CD4-positive, CD25-positive, alpha-beta regulatory T cell (primary cell): ENCODE results near the gene CUL4B. TPM values are rescaled to one million over a fixed set of nuclear protein-coding genes. Genes with fewer than 3 reads are reported as not detected.

Experiments
- ATAC-seq, 2 donors: fragments of 150-1000 bp; cut with Tn5 transposase; one replicate each; pipeline ENCODE4 v1.10.0; 2021; ENCODE audit warnings: low read depth in 2 of 2, moderate number of reproducible peaks in 2 of 2, moderate library complexity in 1 of 2
- DNase-seq, 3 donors: peaks; one replicate each; pipeline versions ENCODE4 v3.0.0 to v3.0.0-alpha.2; 2012 to 2022; ENCODE audit warnings: mixed read lengths in 1 of 3
- H3K27ac ChIP-seq: one replicate; pipeline ENCODE4 v1.7.0; 2013; ENCODE audit warnings: mild to moderate bottlenecking, low read length; ENCODE audit not compliant: insufficient read depth, poor library complexity, severe bottlenecking
- H3K27me3 ChIP-seq: one replicate; pipeline ENCODE4 v1.7.0; 2013; ENCODE audit warnings: low read length; ENCODE audit not compliant: control insufficient read depth, insufficient read depth
- H3K36me3 ChIP-seq: one replicate; pipeline ENCODE4 v1.7.0; 2013; ENCODE audit warnings: mild to moderate bottlenecking, low read length, moderate library complexity; ENCODE audit not compliant: control insufficient read depth, insufficient read depth
- H3K4me1 ChIP-seq: 2 replicates; pipeline ENCODE4 v1.7.0; 2013; ENCODE audit warnings: mild to moderate bottlenecking, low read length; ENCODE audit not compliant: insufficient read depth, control insufficient read depth, poor library complexity, severe bottlenecking
- H3K4me3 ChIP-seq: one replicate; pipeline ENCODE4 v1.7.0; 2013; ENCODE audit warnings: low read depth, mild to moderate bottlenecking, low read length, moderate library complexity
- H3K9me3 ChIP-seq, 2 experiments: 1 replicate in 1 of 2; 2 replicates in 1 of 2; pipeline ENCODE4 v1.7.0; 2013; ENCODE audit warnings: low read length in 2 of 2, mild to moderate bottlenecking in 1 of 2, moderate library complexity in 1 of 2; ENCODE audit not compliant: control insufficient read depth in 2 of 2
- H3K27ac Mint-ChIP-seq, 3 donors: one replicate each; pipeline ENCODE4 v1.8.0; 2020 to 2022; ENCODE audit warnings: mild to moderate bottlenecking in 3 of 3, mixed read lengths in 3 of 3, moderate library complexity in 2 of 3
- H3K27me3 Mint-ChIP-seq: one replicate; pipeline ENCODE4 v1.8.0; 2022; ENCODE audit warnings: mild to moderate bottlenecking, mixed read lengths
- H3K36me3 Mint-ChIP-seq: one replicate; pipeline ENCODE4 v1.8.0; 2020; ENCODE audit warnings: mixed read lengths
- H3K4me1 Mint-ChIP-seq, 4 donors: one replicate each; pipeline ENCODE4 v1.8.0; 2020 to 2022; ENCODE audit warnings: mixed read lengths in 4 of 4, mild to moderate bottlenecking in 1 of 4
- H3K4me3 Mint-ChIP-seq, 4 donors: one replicate each; pipeline ENCODE4 v1.8.0; 2020 to 2022; ENCODE audit warnings: mild to moderate bottlenecking in 4 of 4, mixed read lengths in 4 of 4, moderate library complexity in 3 of 4
- H3K9me3 Mint-ChIP-seq, 7 donors: one replicate each; pipeline ENCODE4 v1.8.0; 2020 to 2022; ENCODE audit warnings: mixed read lengths in 7 of 7, mild to moderate bottlenecking in 3 of 7, moderate library complexity in 2 of 7
- polyA plus RNA-seq, 4 donors: library from polyadenylated mRNA; unstranded; fragments of 300-500 nt; fragmentation: Illumina TruSeq; gene quantifications; one replicate each; pipeline ENCODE4 v1.2.3, GENCODE V29; 2021
- total RNA-seq: library from RNA; stranded (reverse); gene quantifications from one replicate; pipeline ENCODE4 v1.2.3, GENCODE V29; 2022

Gene CUL4B
- total and polyA plus RNA-seq, 5 donors from 2014 or later = 25.7 to 39.4 (median 31.3) TPM

GRCh38 chrX:120568609-120569008 is 7.8 kb upstream of the CUL4B start:
- H3K27me3 Mint-ChIP-seq = no peaks in the 10 kb centered on the region
- H3K36me3 ChIP-seq = no peaks in the 10 kb centered on the region
- H3K27ac Mint-ChIP-seq = no peak overlapping the region
- no peak overlapping the region for H3K4me3 ChIP-seq
- no peak overlapping the region for H3K27ac ChIP-seq
- H3K4me3 Mint-ChIP-seq = no peak overlapping the region
- no peaks in the 10 kb centered on the region for H3K27me3 ChIP-seq
- peaks cover 0 to 1% (median 0%) of the 10 kb centered on the region in 7 donors for H3K9me3 Mint-ChIP-seq
- no peak for DNase-seq
- no peaks in the 10 kb centered on the region for H3K36me3 Mint-ChIP-seq
- peaks cover 5% of the 10 kb centered on the region for H3K4me1 ChIP-seq
- no peak for ATAC-seq
- peaks cover 0 to 12% (median 3%) of the 10 kb centered on the region in 4 donors for H3K4me1 Mint-ChIP-seq
- H3K9me3 ChIP-seq = no peaks in the 10 kb centered on the region

- DNase-seq (no peak), ATAC-seq (no peak)
- Mint-ChIP-seq H3K27ac (no peak overlapping the region), H3K4me1 (peaks cover 0 to 12% (median 3%) of the 10 kb centered on the region in 4 donors), H3K27me3 (no peaks in the 10 kb centered on the region), H3K9me3 (peaks cover 0 to 1% (median 0%) of the 10 kb centered on the region in 7 donors), H3K36me3 (no peaks in the 10 kb centered on the region), H3K4me3 (no peak overlapping the region)
- no peak overlapping the region for H3K27ac ChIP-seq
- no peak overlapping the region for H3K4me3 ChIP-seq
- no peaks in the 10 kb centered on the region for H3K36me3 ChIP-seq
- peaks cover 5% of the 10 kb centered on the region for H3K4me1 ChIP-seq
- no peaks in the 10 kb centered on the region for H3K27me3 ChIP-seq
- H3K9me3 ChIP-seq = no peaks in the 10 kb centered on the region
Observed at GRCh38 chrX:120568035-120568434, 7.3 kb upstream of the CUL4B start.

GRCh38 chrX:120566817-120567216 is 6.1 kb upstream of the CUL4B start:
- Mint-ChIP-seq H3K27me3 (no peaks in the 10 kb centered on the region), H3K9me3 (peaks cover 0 to 1% (median 0%) of the 10 kb centered on the region in 7 donors), H3K4me1 (peaks cover 0 to 17% (median 6%) of the 10 kb centered on the region in 4 donors), H3K36me3 (no peaks in the 10 kb centered on the region), H3K4me3 (no peak overlapping the region), H3K27ac (no peak overlapping the region)
- no peaks in the 10 kb centered on the region for H3K27me3 ChIP-seq
- H3K27ac ChIP-seq = no peak overlapping the region
- DNase-seq (no peak), ATAC-seq (no peak)
- H3K4me1 ChIP-seq = peaks cover 7% of the 10 kb centered on the region
- no peaks in the 10 kb centered on the region for H3K36me3 ChIP-seq
- H3K9me3 ChIP-seq = no peaks in the 10 kb centered on the region
- H3K4me3 ChIP-seq = no peak overlapping the region

DNA sequence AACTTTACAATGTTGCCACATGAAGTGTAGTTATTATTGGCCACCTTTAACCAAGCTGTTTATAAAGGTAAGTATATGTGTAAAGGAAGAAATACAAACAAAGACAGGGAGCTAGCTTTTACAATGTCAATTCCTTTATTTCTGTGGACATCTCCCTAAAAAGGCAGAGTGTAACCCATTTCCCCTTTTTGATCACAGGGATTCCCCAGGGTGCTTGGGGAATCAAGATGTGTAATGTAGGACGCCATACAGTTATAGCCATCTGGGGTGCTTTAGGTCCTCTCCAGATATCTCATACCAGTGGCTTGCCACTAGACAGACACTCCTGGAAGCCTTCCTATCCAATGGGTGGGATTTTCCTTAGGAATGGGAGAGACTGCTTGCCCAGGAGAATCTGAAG is 4.2 kb upstream of the CUL4B start:
- no peaks in the 10 kb centered on the region for H3K9me3 ChIP-seq
- ATAC-seq (no peak), DNase-seq (no peak)
- H3K36me3 ChIP-seq = no peaks in the 10 kb centered on the region
- H3K27ac ChIP-seq = no peak overlapping the region
- H3K4me3 ChIP-seq = no peak overlapping the region
- Mint-ChIP-seq H3K4me1 (peaks cover 0 to 10% (median 4%) of the 10 kb centered on the region in 4 donors), H3K4me3 (no peak overlapping the region), H3K27ac (no peak overlapping the region), H3K36me3 (no peaks in the 10 kb centered on the region), H3K27me3 (no peaks in the 10 kb centered on the region), H3K9me3 (peaks cover 0 to 1% (median 0%) of the 10 kb centered on the region in 7 donors)
- peaks cover 3% of the 10 kb centered on the region for H3K4me1 ChIP-seq
- no peaks in the 10 kb centered on the region for H3K27me3 ChIP-seq

- no peaks in the 10 kb centered on the region for H3K27me3 Mint-ChIP-seq
Observed at GRCh38 chrX:120562569-120562926, 1.8 kb upstream of the CUL4B start.

DNA sequence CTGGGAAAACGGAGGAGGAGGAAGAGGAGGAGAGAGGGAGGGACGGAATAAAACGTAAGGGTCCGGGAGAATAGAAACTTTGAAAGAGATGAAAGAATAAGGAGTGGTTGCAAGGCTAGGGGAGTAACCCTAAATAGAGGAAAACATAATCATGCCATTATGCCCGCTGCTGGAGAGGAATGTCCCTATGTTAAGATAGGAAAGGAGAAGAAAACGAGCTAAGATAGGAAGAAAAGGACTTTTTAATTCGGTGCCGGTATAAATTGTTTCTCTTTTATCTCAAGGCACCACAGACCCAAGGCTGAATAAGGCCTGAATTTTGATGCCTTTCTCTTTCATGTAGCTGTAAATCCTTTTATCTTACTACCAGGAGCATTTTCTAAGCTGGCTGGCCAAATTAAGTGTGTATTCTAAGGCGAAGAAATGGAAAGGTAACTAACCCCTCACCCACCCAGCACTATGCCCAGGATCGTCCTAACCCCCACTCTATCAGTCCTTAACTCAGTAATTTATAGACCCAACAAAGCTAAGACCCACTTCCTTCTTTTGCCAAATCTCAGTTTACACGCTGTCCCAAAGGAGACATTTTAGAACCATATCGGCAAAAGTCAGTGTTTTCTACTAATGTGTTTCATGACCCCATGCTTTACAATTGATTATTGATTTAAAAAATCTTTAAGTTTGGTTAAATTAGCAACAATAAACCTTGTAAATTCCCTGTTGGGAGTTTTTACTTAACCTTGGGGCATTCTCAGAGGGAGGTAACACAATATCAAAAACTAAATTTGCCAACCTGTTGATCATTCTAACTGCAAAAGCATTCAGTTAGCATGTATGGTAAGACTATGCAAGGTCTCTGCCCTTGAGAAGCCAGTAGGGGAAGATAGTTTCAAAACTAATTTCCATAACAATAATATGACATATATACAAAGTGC is 1.1 kb upstream of the CUL4B start:
- DNase-seq = no peak
- peak overlapping the region; percentile 82 for H3K4me3 ChIP-seq

More at GRCh38 chrX:120562569-120562926, 1.8 kb upstream of the CUL4B start:
- Histone ChIP-seq H3K27ac (no peak overlapping the region), H3K9me3 (no peaks in the 10 kb centered on the region), H3K4me3 (no peak overlapping the region), H3K36me3 (no peaks in the 10 kb centered on the region), H3K4me1 (peaks cover 6% of the 10 kb centered on the region), H3K27me3 (no peaks in the 10 kb centered on the region)
- DNase-seq (no peak), ATAC-seq (no peak)
- H3K4me1 Mint-ChIP-seq = peaks cover 0 to 21% (median 9%) of the 10 kb centered on the region in 4 donors
- peak overlapping the region in 2 of 4 donors; percentile 38 to 95 for H3K4me3 Mint-ChIP-seq
- no peaks in the 10 kb centered on the region for H3K36me3 Mint-ChIP-seq
- peaks cover 0 to 1% (median 0%) of the 10 kb centered on the region in 7 donors for H3K9me3 Mint-ChIP-seq
- peak overlapping the region; percentile 1 to 97 (median 2) for H3K27ac Mint-ChIP-seq

GRCh38 chrX:120560405-120560841 is 339 bp downstream of the CUL4B start:
- Histone ChIP-seq H3K9me3 (no peaks in the 10 kb centered on the region), H3K36me3 (no peaks in the 10 kb centered on the region), H3K27ac (peak overlapping the region; percentile 96), H3K4me1 (peaks cover 6% of the 10 kb centered on the region), H3K27me3 (no peaks in the 10 kb centered on the region), H3K4me3 (peak overlapping the region; percentile 81)
- H3K9me3 Mint-ChIP-seq = peaks cover 0 to 1% (median 0%) of the 10 kb centered on the region in 7 donors
- H3K4me3 Mint-ChIP-seq = peak overlapping the region; percentile 89 to 97 (median 96)
- no peaks in the 10 kb centered on the region for H3K27me3 Mint-ChIP-seq
- DNase-seq (peak in 2 of 3 donors; percentile 14 to 60), ATAC-seq (peak; percentile 33 to 38)
- no peaks in the 10 kb centered on the region for H3K36me3 Mint-ChIP-seq
- H3K4me1 Mint-ChIP-seq = peaks cover 5 to 38% (median 19%) of the 10 kb centered on the region in 4 donors
- peak overlapping the region; percentile 96 to 98 (median 97) for H3K27ac Mint-ChIP-seq

More for the DNA sequence above, 1.1 kb upstream of the CUL4B start:
- ATAC-seq = no peak
- no peaks in the 10 kb centered on the region for H3K9me3 ChIP-seq
- H3K36me3 ChIP-seq = no peaks in the 10 kb centered on the region
- H3K27ac ChIP-seq = peak overlapping the region; percentile 96
- H3K27me3 ChIP-seq = no peaks in the 10 kb centered on the region
- Mint-ChIP-seq H3K4me3 (peak overlapping the region; percentile 89 to 97 (median 96)), H3K36me3 (no peaks in the 10 kb centered on the region), H3K9me3 (peaks cover 0 to 1% (median 0%) of the 10 kb centered on the region in 7 donors), H3K27me3 (no peaks in the 10 kb centered on the region), H3K4me1 (peaks cover 0 to 27% (median 14%) of the 10 kb centered on the region in 4 donors), H3K27ac (peak overlapping the region; percentile 96 to 98 (median 97))
- peaks cover 6% of the 10 kb centered on the region for H3K4me1 ChIP-seq
